ENCODE measurements around the gene RHBDF1.

RHBDF1 gene

DNA sequence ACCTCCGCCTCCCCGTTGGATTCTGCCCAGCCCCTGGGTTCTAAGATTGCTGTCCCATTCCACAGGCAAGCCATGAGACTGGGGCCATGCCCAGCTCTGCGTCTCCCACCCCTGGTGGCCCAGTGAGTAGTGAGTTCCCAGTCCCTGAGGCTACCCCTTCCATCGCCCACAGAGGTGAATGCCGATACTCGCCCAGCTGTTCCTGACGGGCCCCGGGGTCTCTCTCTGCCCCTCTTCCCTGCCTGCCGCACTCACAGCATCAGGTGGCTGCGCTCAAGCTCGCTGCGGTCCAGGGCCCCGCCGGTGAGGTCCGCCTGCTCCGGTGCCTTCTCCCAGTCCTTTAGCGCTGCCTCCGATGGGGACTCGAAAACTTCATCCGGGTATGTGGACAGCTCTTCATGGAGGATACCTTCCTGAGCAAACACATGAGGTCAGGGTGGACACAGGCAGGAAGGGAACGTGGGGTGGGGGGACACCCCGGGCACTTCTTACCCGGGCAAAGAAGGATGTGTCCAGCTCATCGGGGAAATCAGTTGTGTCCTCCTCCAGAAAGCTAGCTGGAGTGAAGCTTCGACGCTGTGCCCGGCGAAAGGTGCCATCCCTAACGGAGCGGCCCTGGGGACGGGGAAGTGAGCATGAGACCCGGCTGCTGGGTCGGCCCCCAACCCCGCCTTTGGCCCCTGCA lies 10.0 kb downstream of the RHBDF1 start:
- peaks cover 44% of the 10 kb centered on the region for H3K36me3 ChIP-seq (ENCODE audit: low read depth)
- TF ChIP-seq, protein P1, sequence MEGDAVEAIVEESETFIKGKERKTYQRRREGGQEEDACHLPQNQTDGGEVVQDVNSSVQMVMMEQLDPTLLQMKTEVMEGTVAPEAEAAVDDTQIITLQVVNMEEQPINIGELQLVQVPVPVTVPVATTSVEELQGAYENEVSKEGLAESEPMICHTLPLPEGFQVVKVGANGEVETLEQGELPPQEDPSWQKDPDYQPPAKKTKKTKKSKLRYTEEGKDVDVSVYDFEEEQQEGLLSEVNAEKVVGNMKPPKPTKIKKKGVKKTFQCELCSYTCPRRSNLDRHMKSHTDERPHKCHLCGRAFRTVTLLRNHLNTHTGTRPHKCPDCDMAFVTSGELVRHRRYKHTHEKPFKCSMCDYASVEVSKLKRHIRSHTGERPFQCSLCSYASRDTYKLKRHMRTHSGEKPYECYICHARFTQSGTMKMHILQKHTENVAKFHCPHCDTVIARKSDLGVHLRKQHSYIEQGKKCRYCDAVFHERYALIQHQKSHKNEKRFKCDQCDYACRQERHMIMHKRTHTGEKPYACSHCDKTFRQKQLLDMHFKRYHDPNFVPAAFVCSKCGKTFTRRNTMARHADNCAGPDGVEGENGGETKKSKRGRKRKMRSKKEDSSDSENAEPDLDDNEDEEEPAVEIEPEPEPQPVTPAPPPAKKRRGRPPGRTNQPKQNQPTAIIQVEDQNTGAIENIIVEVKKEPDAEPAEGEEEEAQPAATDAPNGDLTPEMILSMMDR (IDR thresholded peaks at IDR 0.05; ENCODE audit: poor library complexity, severe bottlenecking): no peak
- H3K9me3 ChIP-seq (ENCODE audit: severe bottlenecking): no peaks in the 10 kb centered on the region
- DNase-seq (ENCODE audit: low spot score) (no peak), ATAC-seq (ENCODE audit: low read depth) (no peak)
- H3K4me3 ChIP-seq (ENCODE audit: severe bottlenecking): no peak overlapping the region
- no peak overlapping the region for H3K27ac ChIP-seq (ENCODE audit: poor library complexity, severe bottlenecking)
- no peaks in the 10 kb centered on the region for H3K4me1 ChIP-seq (ENCODE audit: insufficient read depth, poor library complexity, severe bottlenecking)
- no peaks in the 10 kb centered on the region for H3K27me3 ChIP-seq (ENCODE audit: insufficient read depth, poor library complexity, severe bottlenecking)

DNA sequence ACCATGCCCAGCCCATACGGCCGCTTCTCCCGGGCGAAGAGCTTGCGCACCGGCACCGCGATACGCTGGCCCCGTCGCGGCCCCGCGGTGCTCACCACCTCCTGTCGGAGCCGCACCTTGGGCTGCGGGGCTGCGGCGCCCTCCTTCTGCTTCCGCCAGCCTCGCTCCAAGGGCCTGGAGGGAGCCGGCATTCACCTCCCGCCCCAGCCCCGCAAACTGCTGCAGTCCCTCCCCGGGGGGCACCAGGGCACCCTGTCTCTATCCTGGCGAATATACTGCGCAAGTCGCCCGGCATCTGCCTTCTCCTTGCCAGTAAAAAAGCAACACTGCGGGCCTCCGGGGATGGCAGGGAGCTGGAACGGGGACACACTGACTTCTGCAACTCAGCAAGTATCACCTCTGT lies 10.6 kb downstream of the RHBDF1 start:
- H3K36me3 ChIP-seq (ENCODE audit: low read depth): peaks cover 47% of the 10 kb centered on the region
- no peak overlapping the region for H3K4me3 ChIP-seq (ENCODE audit: severe bottlenecking)
- no peak overlapping the region for H3K27ac ChIP-seq (ENCODE audit: poor library complexity, severe bottlenecking)
- no peaks in the 10 kb centered on the region for H3K9me3 ChIP-seq (ENCODE audit: severe bottlenecking)
- ATAC-seq (ENCODE audit: low read depth) (no peak), DNase-seq (ENCODE audit: low spot score) (no peak)
- no peaks in the 10 kb centered on the region for H3K4me1 ChIP-seq (ENCODE audit: insufficient read depth, poor library complexity, severe bottlenecking)
- H3K27me3 ChIP-seq (ENCODE audit: insufficient read depth, poor library complexity, severe bottlenecking): no peaks in the 10 kb centered on the region
- TF ChIP-seq, protein P1 (IDR thresholded peaks at IDR 0.05; ENCODE audit: poor library complexity, severe bottlenecking): no peak

DNA sequence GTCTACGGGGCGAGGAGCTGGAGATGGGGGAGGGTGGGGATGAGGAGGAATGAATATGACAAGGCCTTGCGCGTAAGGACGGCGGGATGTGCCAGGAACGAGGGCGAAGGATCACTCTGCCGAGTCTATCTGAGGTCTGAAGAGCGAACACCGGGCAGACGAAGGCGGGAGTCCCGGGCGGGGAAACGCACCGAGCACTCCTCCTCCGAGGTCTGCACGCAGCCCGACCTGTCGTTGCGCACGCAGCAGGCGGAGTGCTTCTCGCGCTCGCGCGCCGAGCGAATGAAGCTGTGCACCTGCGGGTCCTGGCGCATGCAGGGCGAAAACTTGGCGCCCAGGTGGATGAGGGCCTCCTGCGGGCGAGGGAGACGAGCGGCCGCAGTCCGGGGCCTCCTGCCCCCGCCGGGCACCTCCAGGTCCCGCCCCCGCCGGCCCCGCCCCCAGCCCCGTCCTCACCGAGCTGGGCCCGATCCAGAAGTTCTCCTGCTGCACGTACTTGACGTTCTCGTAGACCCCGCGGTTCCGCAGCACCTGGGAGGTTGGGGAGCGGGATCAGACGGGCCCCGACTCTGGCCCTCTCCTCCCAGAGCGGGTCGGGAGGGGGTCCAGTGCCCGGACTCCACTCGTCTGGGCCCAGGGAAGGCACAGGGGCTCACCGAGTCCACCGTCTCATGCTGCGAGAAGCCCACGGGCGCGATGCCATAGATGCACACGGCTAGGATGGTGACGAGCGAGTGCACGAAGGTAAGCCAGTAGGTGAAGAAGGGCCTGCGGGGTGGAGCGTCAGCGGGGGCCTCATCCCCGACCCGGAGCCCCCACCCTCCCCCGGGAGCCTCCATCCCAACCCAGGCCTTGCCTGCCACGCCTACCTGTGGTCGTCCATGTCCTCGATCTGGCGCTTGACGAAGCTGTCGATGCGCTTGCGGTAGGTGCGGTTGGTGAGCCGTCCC lies 11.2 kb downstream of the RHBDF1 start:
- Histone ChIP-seq H3K27ac (ENCODE audit: poor library complexity, severe bottlenecking) (no peak overlapping the region), H3K9me3 (ENCODE audit: severe bottlenecking) (no peaks in the 10 kb centered on the region), H3K27me3 (ENCODE audit: insufficient read depth, poor library complexity, severe bottlenecking) (no peaks in the 10 kb centered on the region), H3K4me1 (ENCODE audit: insufficient read depth, poor library complexity, severe bottlenecking) (no peaks in the 10 kb centered on the region), H3K36me3 (ENCODE audit: low read depth) (peaks cover 47% of the 10 kb centered on the region), H3K4me3 (ENCODE audit: severe bottlenecking) (no peak overlapping the region)
- TF ChIP-seq, protein P1 (IDR thresholded peaks at IDR 0.05; ENCODE audit: poor library complexity, severe bottlenecking): no peak
- ATAC-seq (ENCODE audit: low read depth) (no peak), DNase-seq (ENCODE audit: low spot score) (peak; percentile 64)

DNA sequence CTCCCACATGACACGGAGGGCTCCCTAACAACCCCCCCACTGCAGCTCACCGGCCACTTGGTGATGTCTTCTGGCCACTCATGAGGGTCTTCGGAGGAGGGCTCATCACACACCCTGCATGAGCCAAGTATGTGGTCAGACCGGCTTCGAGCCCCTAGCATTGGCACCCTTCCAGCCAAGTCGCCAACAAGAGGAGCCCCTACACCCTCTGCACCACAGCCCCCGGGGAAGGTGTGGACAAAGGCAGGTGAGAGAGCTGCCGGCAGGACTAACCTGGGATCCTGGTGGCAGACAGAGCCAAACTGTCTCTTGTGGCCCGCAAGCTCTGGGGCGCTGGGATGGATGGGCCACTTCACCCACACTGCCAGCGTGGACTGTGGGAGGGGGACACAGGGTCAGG lies 12.3 kb downstream of the RHBDF1 start:
- Histone ChIP-seq H3K27ac (ENCODE audit: poor library complexity, severe bottlenecking) (no peak overlapping the region), H3K36me3 (ENCODE audit: low read depth) (peaks cover 53% of the 10 kb centered on the region), H3K27me3 (ENCODE audit: insufficient read depth, poor library complexity, severe bottlenecking) (no peaks in the 10 kb centered on the region), H3K4me1 (ENCODE audit: insufficient read depth, poor library complexity, severe bottlenecking) (no peaks in the 10 kb centered on the region), H3K9me3 (ENCODE audit: severe bottlenecking) (no peaks in the 10 kb centered on the region), H3K4me3 (ENCODE audit: severe bottlenecking) (no peak overlapping the region)
- ATAC-seq (ENCODE audit: low read depth): no peak
- DNase-seq (ENCODE audit: low spot score): no peak
- TF ChIP-seq, protein P1 (IDR thresholded peaks at IDR 0.05; ENCODE audit: poor library complexity, severe bottlenecking): no peak

All from RWPE2 (cell line).